ENCODE results near the gene SNX11.

Gene SNX11

DNA sequence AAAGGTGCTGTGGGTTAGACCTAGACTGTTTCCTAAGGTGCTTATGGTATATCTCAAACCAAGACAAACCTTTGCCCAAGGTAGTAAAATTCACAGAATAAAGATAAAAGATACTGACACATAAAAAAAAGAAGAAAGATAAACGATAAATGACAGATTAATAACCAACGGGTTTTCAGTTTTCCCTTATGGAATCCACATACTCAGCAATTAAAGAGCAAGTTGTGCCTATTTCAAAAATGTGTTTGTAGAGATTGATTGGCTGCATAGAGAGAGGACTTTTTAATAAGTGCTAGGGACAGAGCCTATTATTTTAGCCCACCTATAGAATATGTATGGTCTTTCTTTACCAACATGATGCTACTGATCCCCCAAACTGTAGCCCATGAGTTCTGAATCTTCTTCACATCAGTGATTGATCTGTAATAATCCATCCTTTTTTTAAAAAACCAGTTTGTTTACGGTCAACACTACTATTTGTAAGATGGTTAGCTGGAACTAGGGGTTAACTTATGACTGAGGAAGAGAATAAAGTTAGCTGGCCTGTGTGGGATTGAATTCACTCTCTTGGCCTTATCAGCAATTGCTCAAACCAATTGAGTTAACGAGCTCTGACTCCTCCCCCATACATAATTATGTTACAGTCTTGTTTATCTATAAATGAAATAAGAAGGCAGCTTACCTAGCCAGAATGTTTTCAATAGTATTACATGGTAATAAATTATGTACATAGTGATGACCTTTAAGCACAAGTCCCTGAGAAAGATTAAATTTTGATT, 53.8 kb downstream of the SNX11 start:
- TF ChIP-seq, protein P1, sequence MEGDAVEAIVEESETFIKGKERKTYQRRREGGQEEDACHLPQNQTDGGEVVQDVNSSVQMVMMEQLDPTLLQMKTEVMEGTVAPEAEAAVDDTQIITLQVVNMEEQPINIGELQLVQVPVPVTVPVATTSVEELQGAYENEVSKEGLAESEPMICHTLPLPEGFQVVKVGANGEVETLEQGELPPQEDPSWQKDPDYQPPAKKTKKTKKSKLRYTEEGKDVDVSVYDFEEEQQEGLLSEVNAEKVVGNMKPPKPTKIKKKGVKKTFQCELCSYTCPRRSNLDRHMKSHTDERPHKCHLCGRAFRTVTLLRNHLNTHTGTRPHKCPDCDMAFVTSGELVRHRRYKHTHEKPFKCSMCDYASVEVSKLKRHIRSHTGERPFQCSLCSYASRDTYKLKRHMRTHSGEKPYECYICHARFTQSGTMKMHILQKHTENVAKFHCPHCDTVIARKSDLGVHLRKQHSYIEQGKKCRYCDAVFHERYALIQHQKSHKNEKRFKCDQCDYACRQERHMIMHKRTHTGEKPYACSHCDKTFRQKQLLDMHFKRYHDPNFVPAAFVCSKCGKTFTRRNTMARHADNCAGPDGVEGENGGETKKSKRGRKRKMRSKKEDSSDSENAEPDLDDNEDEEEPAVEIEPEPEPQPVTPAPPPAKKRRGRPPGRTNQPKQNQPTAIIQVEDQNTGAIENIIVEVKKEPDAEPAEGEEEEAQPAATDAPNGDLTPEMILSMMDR (IDR thresholded peaks at IDR 0.05; ENCODE audit: insufficient read depth, low read length, poor library complexity, severe bottlenecking) = no peak
- Histone ChIP-seq H3K4me3 (replicated peaks; ENCODE audit: low read depth, low read length) (no peak overlapping the region), H3K36me3 (ENCODE audit: control insufficient read depth, insufficient read depth, low read length) (peaks cover under 1% of the 10 kb centered on the region), H3K27me3 (replicated peaks; ENCODE audit: control insufficient read depth, insufficient read depth, low read length) (no peaks in the 10 kb centered on the region)
- DNase-seq (ENCODE audit: extremely low read depth, insufficient read length) = no peak

DNA sequence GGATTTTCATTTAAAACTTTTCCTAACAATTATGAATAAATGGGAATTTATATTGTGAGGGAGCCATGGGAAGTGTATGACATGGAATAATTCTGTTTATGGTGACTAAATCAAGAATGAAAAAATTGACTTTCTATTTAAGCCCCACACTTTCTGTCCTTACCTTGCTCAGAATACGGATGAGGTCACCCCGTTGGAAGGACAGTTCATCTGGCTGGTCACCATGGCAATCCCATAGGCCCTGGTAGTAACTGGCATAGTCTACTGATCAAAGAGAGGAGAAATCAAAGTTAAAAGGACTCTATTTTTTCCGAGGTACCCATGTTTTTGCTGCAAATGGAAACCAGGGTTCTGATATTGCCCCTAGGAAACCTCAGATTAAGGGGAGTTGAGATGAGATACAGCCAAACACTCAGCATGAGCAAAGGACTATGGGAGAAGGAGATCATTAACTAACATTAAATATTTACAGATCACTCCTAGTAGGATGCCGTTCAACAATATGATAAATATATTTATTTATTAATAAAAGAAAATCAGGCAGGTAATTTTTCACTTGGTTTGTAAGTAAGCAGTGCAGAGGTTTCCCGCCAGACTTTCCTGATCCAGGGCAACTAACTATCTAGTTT, 54.9 kb downstream of the SNX11 start:
- no peak for DNase-seq (ENCODE audit: extremely low read depth, insufficient read length)
- Histone ChIP-seq H3K27me3 (replicated peaks; ENCODE audit: control insufficient read depth, insufficient read depth, low read length) (no peaks in the 10 kb centered on the region), H3K36me3 (ENCODE audit: control insufficient read depth, insufficient read depth, low read length) (no peaks in the 10 kb centered on the region; the same call in none of the 2 replicates), H3K4me3 (replicated peaks; ENCODE audit: low read depth, low read length) (no peak overlapping the region)
- TF ChIP-seq, protein P1 (IDR thresholded peaks at IDR 0.05; ENCODE audit: insufficient read depth, low read length, poor library complexity, severe bottlenecking) = no peak

DNA sequence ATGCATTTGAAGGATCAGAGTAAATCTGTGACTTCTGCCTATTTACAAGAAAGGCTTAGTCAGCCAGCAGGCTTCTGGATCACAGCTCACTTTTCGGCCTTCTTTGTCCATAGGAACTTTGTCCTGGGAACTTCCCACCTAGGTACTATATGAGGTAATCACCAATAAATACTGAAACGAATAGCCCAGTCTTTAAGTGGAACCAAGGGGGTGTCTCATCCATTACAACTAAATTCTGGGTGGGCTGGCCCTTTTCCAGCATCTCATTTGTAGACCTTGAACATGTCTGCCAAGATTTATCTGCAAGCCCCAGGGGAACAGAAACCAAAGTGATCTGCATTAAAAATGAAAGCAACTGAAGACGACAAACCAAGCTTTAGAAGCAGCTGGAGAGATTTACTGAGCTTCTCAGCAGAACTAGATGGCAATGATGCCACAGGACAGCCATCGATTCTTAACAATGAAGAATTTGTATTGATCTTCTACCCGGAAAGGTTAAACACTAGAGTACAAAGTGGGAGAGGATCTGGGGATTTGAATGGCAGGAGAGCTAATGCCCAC, 55.5 kb downstream of the SNX11 start:
- no peak for DNase-seq (ENCODE audit: extremely low read depth, insufficient read length)
- no peaks in the 10 kb centered on the region; the same call in none of the 2 replicates for H3K36me3 ChIP-seq (ENCODE audit: control insufficient read depth, insufficient read depth, low read length)
- TF ChIP-seq, protein P1 (IDR thresholded peaks at IDR 0.05; ENCODE audit: insufficient read depth, low read length, poor library complexity, severe bottlenecking) = no peak
- H3K27me3 ChIP-seq (replicated peaks; ENCODE audit: control insufficient read depth, insufficient read depth, low read length) = no peaks in the 10 kb centered on the region
- H3K4me3 ChIP-seq (replicated peaks; ENCODE audit: low read depth, low read length) = no peak overlapping the region

DNA sequence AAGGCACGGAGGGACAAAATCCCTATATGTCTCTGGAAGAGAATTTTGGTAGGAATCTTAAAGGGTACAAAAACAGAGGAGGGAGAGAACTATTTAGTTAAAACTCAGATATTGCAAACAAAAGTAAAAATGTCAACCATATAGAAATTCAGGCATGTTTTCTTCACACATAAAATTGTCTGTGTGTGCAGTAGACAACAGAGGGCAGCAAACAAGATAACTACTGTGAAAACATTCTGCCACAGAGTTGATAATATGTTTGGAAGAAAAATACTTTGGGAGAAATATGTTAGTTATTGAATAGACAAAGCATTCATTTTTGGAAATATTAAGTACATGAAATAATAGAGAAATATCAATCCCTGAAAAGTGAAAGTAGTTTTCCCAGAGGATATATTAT, 56.2 kb downstream of the SNX11 start:
- Histone ChIP-seq H3K27me3 (replicated peaks; ENCODE audit: control insufficient read depth, insufficient read depth, low read length) (no peaks in the 10 kb centered on the region), H3K4me3 (replicated peaks; ENCODE audit: low read depth, low read length) (no peak overlapping the region), H3K36me3 (ENCODE audit: control insufficient read depth, insufficient read depth, low read length) (no peaks in the 10 kb centered on the region; the same call in none of the 2 replicates)
- TF ChIP-seq, protein P1 (IDR thresholded peaks at IDR 0.05; ENCODE audit: insufficient read depth, low read length, poor library complexity, severe bottlenecking) = no peak
- no peak for DNase-seq (ENCODE audit: extremely low read depth, insufficient read length)

DNA sequence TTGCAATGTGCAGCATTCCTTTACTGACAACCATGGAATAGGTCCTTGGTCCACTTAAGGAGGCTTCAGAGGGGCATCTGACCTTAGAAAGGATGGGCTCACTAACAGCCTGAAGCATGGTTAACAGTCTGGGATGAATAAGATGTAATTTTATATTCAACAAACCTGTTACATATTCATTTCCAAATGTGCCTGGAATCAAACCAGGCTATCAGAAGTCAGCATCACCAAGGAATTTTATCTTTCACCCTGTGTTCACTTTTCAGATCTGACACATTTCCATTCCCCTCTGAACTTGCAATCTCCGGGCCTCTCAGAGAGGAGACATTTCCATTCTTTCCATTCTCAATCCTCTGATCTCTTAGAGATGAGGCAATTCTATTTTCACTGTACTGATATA, 62.4 kb downstream of the SNX11 start:
- no peaks in the 10 kb centered on the region for H3K27me3 ChIP-seq (replicated peaks; ENCODE audit: control insufficient read depth, insufficient read depth, low read length)
- TF ChIP-seq, protein P1 (IDR thresholded peaks at IDR 0.05; ENCODE audit: insufficient read depth, low read length, poor library complexity, severe bottlenecking) = no peak
- H3K4me3 ChIP-seq (replicated peaks; ENCODE audit: low read depth, low read length) = no peak overlapping the region
- no peaks in the 10 kb centered on the region; the same call in 1 of the 2 replicates for H3K36me3 ChIP-seq (ENCODE audit: control insufficient read depth, insufficient read depth, low read length)
- DNase-seq (ENCODE audit: extremely low read depth, insufficient read length) = no peak

Measured in GM06990 (cell line).